Mesenchymal stem cell (in vitro differentiated cells and primary cell): ENCODE measurements around the gene ERG28.

Experiments used
- DNase-seq: peaks from one replicate; pipeline ENCODE4 v3.0.0-alpha.2; 2013
- H2AFZ ChIP-seq: one replicate; pipeline ENCODE4 v1.6.1; 2013; ENCODE audit warnings: low read depth, mild to moderate bottlenecking, control low read depth, inconsistent platforms, low read length, moderate library complexity
- H2AK5ac ChIP-seq: 2 replicates; pipeline ENCODE4 v1.6.1; 2013; ENCODE audit warnings: low read length, moderate library complexity, mild to moderate bottlenecking, inconsistent platforms; ENCODE audit not compliant: severe bottlenecking
- H2BK120ac ChIP-seq: one replicate; pipeline ENCODE4 v1.6.1; 2013; ENCODE audit warnings: low read depth, mild to moderate bottlenecking, inconsistent platforms, low read length, moderate library complexity
- H2BK12ac ChIP-seq, 2 experiments: one replicate each; pipeline ENCODE4 v1.6.1; 2013; ENCODE audit warnings: inconsistent platforms in 2 of 2, low read length in 2 of 2, mild to moderate bottlenecking in 2 of 2, moderate library complexity in 2 of 2, control low read depth in 1 of 2
- H2BK15ac ChIP-seq: one replicate; pipeline ENCODE4 v1.6.1; 2013; ENCODE audit warnings: mild to moderate bottlenecking, low read depth, inconsistent platforms; ENCODE audit not compliant: poor library complexity, severe bottlenecking
- H2BK5ac ChIP-seq: 2 replicates; pipeline ENCODE4 v1.6.1; 2013; ENCODE audit warnings: low read depth, mild to moderate bottlenecking, low read length, control low read depth, inconsistent platforms; ENCODE audit not compliant: poor library complexity, severe bottlenecking
- H3K14ac ChIP-seq, 2 experiments: one replicate each; pipeline ENCODE4 v1.6.1; 2013; ENCODE audit warnings: inconsistent platforms in 2 of 2, low read length in 2 of 2, control low read depth in 1 of 2, mild to moderate bottlenecking in 1 of 2, moderate library complexity in 1 of 2
- H3K18ac ChIP-seq, 2 experiments: one replicate each; pipeline ENCODE4 v1.6.1; 2013; ENCODE audit warnings: inconsistent platforms in 2 of 2, low read length in 2 of 2, control low read depth in 1 of 2, low read depth in 1 of 2, mild to moderate bottlenecking in 1 of 2
- H3K23ac ChIP-seq, 2 experiments: one replicate each; pipeline ENCODE4 v1.6.1; 2013; ENCODE audit warnings: inconsistent platforms in 2 of 2, low read length in 2 of 2, mild to moderate bottlenecking in 2 of 2, moderate library complexity in 2 of 2, control low read depth in 1 of 2
- H3K27ac ChIP-seq: 2 replicates; pipeline ENCODE4 v1.5.1; 2013; ENCODE audit warnings: mild to moderate bottlenecking, moderate library complexity, low read length, control low read depth, inconsistent platforms; ENCODE audit not compliant: poor library complexity, severe bottlenecking
- H3K27me3 ChIP-seq, 2 experiments: 2 replicates each; pipeline versions ENCODE4 v1.6.1 to v1.7.0; 2013; ENCODE audit warnings: low read length in 2 of 2, mild to moderate bottlenecking in 2 of 2, moderate library complexity in 2 of 2, control low read depth in 1 of 2, inconsistent platforms in 1 of 2; ENCODE audit not compliant: control insufficient read depth in 1 of 2, insufficient read depth in 1 of 2
- H3K36me3 ChIP-seq, 2 experiments: 2 replicates each; pipeline versions ENCODE4 v1.6.1 to v1.7.0; 2013; ENCODE audit warnings: low read length in 2 of 2, control low read depth in 1 of 2, inconsistent platforms in 1 of 2, low read depth in 1 of 2, mild to moderate bottlenecking in 1 of 2; ENCODE audit not compliant: insufficient read depth in 2 of 2, control insufficient read depth in 1 of 2
- H3K4ac ChIP-seq, 2 experiments: one replicate each; pipeline ENCODE4 v1.6.1; 2013; ENCODE audit warnings: inconsistent platforms in 2 of 2, low read length in 2 of 2, mild to moderate bottlenecking in 2 of 2, moderate library complexity in 2 of 2, control low read depth in 1 of 2, low read depth in 1 of 2
- H3K4me1 ChIP-seq: 2 replicates; pipeline ENCODE4 v1.6.1; 2013; ENCODE audit warnings: low read depth, low read length, control low read depth; ENCODE audit not compliant: control insufficient read depth, insufficient read depth
- H3K4me2 ChIP-seq: 2 replicates; pipeline ENCODE4 v1.6.1; 2013; ENCODE audit warnings: low read length, mild to moderate bottlenecking, inconsistent platforms; ENCODE audit not compliant: poor library complexity, severe bottlenecking
- H3K4me3 ChIP-seq, 2 experiments: 2 replicates each; pipeline versions ENCODE4 v1.5.1 to v1.7.0; 2013; ENCODE audit warnings: low read length in 2 of 2, mild to moderate bottlenecking in 2 of 2, control low read depth in 1 of 2, low read depth in 1 of 2; ENCODE audit not compliant: insufficient read depth in 1 of 2
- H3K79me1 ChIP-seq: replicated peaks from 2 replicates; pipeline ENCODE4 v1.6.1; 2013; ENCODE audit warnings: mild to moderate bottlenecking, control low read depth, low read length, inconsistent platforms; ENCODE audit not compliant: poor library complexity, severe bottlenecking
- H3K9ac ChIP-seq: 2 replicates; pipeline ENCODE4 v1.7.0; 2013; ENCODE audit warnings: mild to moderate bottlenecking, low read length, moderate library complexity
- H3K9me3 ChIP-seq: 2 replicates; pipeline ENCODE4 v1.7.0; 2013; ENCODE audit warnings: mild to moderate bottlenecking, low read length; ENCODE audit not compliant: control insufficient read depth
- H4K8ac ChIP-seq: one replicate; pipeline ENCODE4 v1.6.1; 2013; ENCODE audit warnings: inconsistent platforms, mild to moderate bottlenecking, low read length, moderate library complexity
- H4K91ac ChIP-seq: one replicate; pipeline ENCODE4 v1.6.1; 2013; ENCODE audit warnings: mild to moderate bottlenecking, low read length, inconsistent platforms
- WGBS: methylation state at CpG from one replicate; pipeline ENCODE4 v1.1.7; 2013; ENCODE audit warnings: mixed read lengths; 5-methylcytosine and 5-hydroxymethylcytosine counted together

ERG28 gene

GRCh38 chr14:75689012-75689411 is 28.3 kb upstream of the ERG28 start:
- Histone ChIP-seq H2AK5ac (no peak overlapping the region), H3K4me2 (no peak overlapping the region), H2BK120ac (no peak overlapping the region), H3K23ac (no peak overlapping the region), H3K27me3 (no peaks in the 10 kb centered on the region), H3K9ac (peak overlapping the region; percentile 67), H2AFZ (no peak overlapping the region), H3K36me3 (peaks cover 11 to 47% of the 10 kb centered on the region in 2 experiments), H3K4me1 (peaks cover 2% of the 10 kb centered on the region), H3K18ac (no peak overlapping the region), H3K27ac (no peak overlapping the region), H2BK5ac (no peak overlapping the region), H2BK12ac (no peak overlapping the region), H3K14ac (no peak overlapping the region), H3K9me3 (no peaks in the 10 kb centered on the region), H4K8ac (no peak overlapping the region), H4K91ac (no peak overlapping the region), H3K79me1 (peaks cover 18% of the 10 kb centered on the region), H3K4ac (no peak overlapping the region), H3K4me3 (no peak overlapping the region), H2BK15ac (no peak overlapping the region)
- DNase-seq, result peak; percentile 15
- 93% methylated on average over 2 of the region's 2 CpGs for WGBS

GRCh38 chr14:75685910-75686309 is 25.2 kb upstream of the ERG28 start:
- H2BK15ac ChIP-seq, result no peak overlapping the region
- no peak overlapping the region for H3K14ac ChIP-seq
- no peak overlapping the region for H4K8ac ChIP-seq
- H3K23ac ChIP-seq, result no peak overlapping the region
- no peaks in the 10 kb centered on the region for H3K9me3 ChIP-seq
- H3K79me1 ChIP-seq, result peaks cover 11% of the 10 kb centered on the region
- peaks cover 18 to 43% of the 10 kb centered on the region in 2 experiments for H3K36me3 ChIP-seq
- H3K27ac ChIP-seq, result no peak overlapping the region
- H2AFZ ChIP-seq, result no peak overlapping the region
- H3K9ac ChIP-seq, result no peak overlapping the region
- no peak overlapping the region for H4K91ac ChIP-seq
- H3K4me2 ChIP-seq, result no peak overlapping the region
- no peak overlapping the region for H3K18ac ChIP-seq
- no peak overlapping the region for H2AK5ac ChIP-seq
- no peak overlapping the region for H3K4ac ChIP-seq
- no peak overlapping the region for H2BK5ac ChIP-seq
- no peaks in the 10 kb centered on the region for H3K27me3 ChIP-seq
- no peak for DNase-seq
- H3K4me1 ChIP-seq, result peaks cover 2% of the 10 kb centered on the region
- H3K4me3 ChIP-seq, result no peak overlapping the region
- 92% methylated on average over 1 of the region's 2 CpGs for WGBS
- H2BK120ac ChIP-seq, result no peak overlapping the region
- H2BK12ac ChIP-seq, result no peak overlapping the region

GRCh38 chr14:75675265-75675960 is 14.7 kb upstream of the ERG28 start:
- Histone ChIP-seq H3K27me3 (no peaks in the 10 kb centered on the region), H3K4me3 (no peak overlapping the region), H2AFZ (no peak overlapping the region), H2BK12ac (no peak overlapping the region), H3K9me3 (peaks cover under 1% of the 10 kb centered on the region), H3K9ac (no peak overlapping the region), H3K79me1 (peaks cover 14% of the 10 kb centered on the region), H3K4me1 (no peaks in the 10 kb centered on the region), H2BK5ac (no peak overlapping the region), H3K36me3 (peaks cover 0 to 22% of the 10 kb centered on the region in 2 experiments), H2BK15ac (no peak overlapping the region), H3K14ac (no peak overlapping the region), H3K4me2 (no peak overlapping the region), H2AK5ac (no peak overlapping the region), H4K8ac (no peak overlapping the region), H3K4ac (no peak overlapping the region), H3K27ac (no peak overlapping the region), H2BK120ac (no peak overlapping the region), H3K23ac (no peak overlapping the region), H4K91ac (no peak overlapping the region), H3K18ac (no peak overlapping the region)
- WGBS, result 66% methylated on average over 2 of the region's 2 CpGs
- peak; percentile 11 for DNase-seq

GRCh38 chr14:75673345-75674035 is 12.8 kb upstream of the ERG28 start:
- Histone ChIP-seq H3K9ac (peak overlapping the region; percentile 38), H3K27me3 (no peaks in the 10 kb centered on the region), H2BK120ac (no peak overlapping the region), H2BK5ac (no peak overlapping the region), H3K36me3 (peaks cover 2 to 35% of the 10 kb centered on the region in 2 experiments), H2AFZ (no peak overlapping the region), H3K4me1 (no peaks in the 10 kb centered on the region), H3K27ac (no peak overlapping the region), H2BK12ac (no peak overlapping the region), H3K14ac (no peak overlapping the region), H3K23ac (no peak overlapping the region), H3K79me1 (peaks cover 16% of the 10 kb centered on the region), H2BK15ac (no peak overlapping the region), H3K18ac (no peak overlapping the region), H4K8ac (no peak overlapping the region), H3K4me3 (no peak overlapping the region), H3K4ac (no peak overlapping the region), H3K9me3 (peaks cover 4% of the 10 kb centered on the region), H4K91ac (no peak overlapping the region), H2AK5ac (no peak overlapping the region), H3K4me2 (no peak overlapping the region)
- no peak for DNase-seq
- 100% methylated on average over 2 of the region's 4 CpGs for WGBS
